Astrocyte (in vitro differentiated cells and primary cell): ENCODE results near the gene KLHL24. TPM values are rescaled to one million over a fixed set of nuclear protein-coding genes. Genes with fewer than 3 reads are reported as not detected.
"Not testable (repeated sequence)": the region's sequence is repeated elsewhere in the genome, so short reads cannot be mapped to it uniquely, and the experiment has no call there.

Experiments used
- DNase-seq: peaks from one replicate; pipeline ENCODE4 v3.0.0-alpha.2; 2010; ENCODE audit warnings: low read depth
- FAIRE-seq: peaks from 2 replicates; lab custom pipeline; 2011; peaks lifted over from hg19 to GRCh38; lab: Jason Lieb, UNC
- H2AFZ ChIP-seq: 2 replicates; pipeline ENCODE4 v1.6.0; 2012; ENCODE audit warnings: low read depth, low read length, inconsistent platforms
- H3K27ac ChIP-seq: 2 replicates; pipeline ENCODE4 v1.5.1; 2011; ENCODE audit warnings: low read depth, low read length, inconsistent platforms
- H3K27me3 ChIP-seq: 2 replicates; pipeline ENCODE4 v1.6.0; 2011; ENCODE audit warnings: low read length, inconsistent platforms; ENCODE audit not compliant: insufficient read depth
- H3K36me3 ChIP-seq: 2 replicates; pipeline ENCODE4 v1.5.1; 2011; ENCODE audit warnings: low read length, inconsistent platforms; ENCODE audit not compliant: insufficient read depth
- H3K4me1 ChIP-seq: 2 replicates; pipeline ENCODE4 v1.5.1; 2011; ENCODE audit warnings: low read length, inconsistent platforms; ENCODE audit not compliant: insufficient read depth
- H3K4me2 ChIP-seq: 2 replicates; pipeline ENCODE4 v1.6.0; 2012; ENCODE audit warnings: low read length, inconsistent platforms
- H3K4me3 ChIP-seq: 2 replicates; pipeline ENCODE4 v1.5.1; 2011; ENCODE audit warnings: low read depth, mild to moderate bottlenecking, low read length, inconsistent platforms; ENCODE audit not compliant: insufficient read depth
- H3K79me2 ChIP-seq: 2 replicates; pipeline ENCODE4 v1.6.0; 2012; ENCODE audit warnings: mild to moderate bottlenecking, low read length, inconsistent platforms; ENCODE audit not compliant: insufficient read depth
- H3K9ac ChIP-seq: 2 replicates; pipeline ENCODE4 v1.6.0; 2012; ENCODE audit warnings: mild to moderate bottlenecking, low read length, inconsistent platforms
- H3K9me3 ChIP-seq: 2 replicates; pipeline ENCODE4 v1.5.1; 2012; ENCODE audit warnings: low read depth, mild to moderate bottlenecking, low read length, inconsistent platforms; ENCODE audit not compliant: insufficient read depth
- H4K20me1 ChIP-seq: 2 replicates; pipeline ENCODE4 v1.6.0; 2012; ENCODE audit warnings: low read length, inconsistent platforms; ENCODE audit not compliant: insufficient read depth
- H3K27ac Mint-ChIP-seq: one replicate; pipeline ENCODE4 v1.8.0; 2021; ENCODE audit warnings: mild to moderate bottlenecking, mixed read lengths; ENCODE audit not compliant: unreplicated experiment
- H3K27me3 Mint-ChIP-seq: one replicate; pipeline ENCODE4 v1.8.0; 2021; ENCODE audit warnings: low read depth, mixed read lengths; ENCODE audit not compliant: unreplicated experiment
- H3K36me3 Mint-ChIP-seq: one replicate; pipeline ENCODE4 v1.8.0; 2021; ENCODE audit warnings: low read depth, mixed read lengths; ENCODE audit not compliant: unreplicated experiment
- H3K4me1 Mint-ChIP-seq: one replicate; pipeline ENCODE4 v1.8.0; 2021; ENCODE audit warnings: low read depth, mixed read lengths; ENCODE audit not compliant: unreplicated experiment
- H3K4me3 Mint-ChIP-seq: one replicate; pipeline ENCODE4 v1.8.0; 2021; ENCODE audit warnings: mild to moderate bottlenecking, moderate library complexity, mixed read lengths; ENCODE audit not compliant: unreplicated experiment
- H3K9me3 Mint-ChIP-seq: one replicate; pipeline ENCODE4 v1.8.0; 2021; ENCODE audit warnings: mild to moderate bottlenecking, mixed read lengths; ENCODE audit not compliant: unreplicated experiment
- CTCF ChIP-seq: IDR thresholded peaks from 2 replicates; pipeline ENCODE4 v1.5.1; 2011; ENCODE audit warnings: low read depth, mild to moderate bottlenecking, inconsistent platforms, low read length, moderate library complexity; ENCODE audit not compliant: insufficient read depth
- EZH2 ChIP-seq: IDR thresholded peaks from 2 replicates; pipeline ENCODE4 v1.6.1; 2012; ENCODE audit warnings: mild to moderate bottlenecking, low read length, inconsistent platforms; ENCODE audit not compliant: insufficient read depth
- total RNA-seq: library from RNA; stranded (reverse); gene quantifications from 2 replicates; pipeline ENCODE4 v1.2.1, GENCODE V29; 2021

Gene KLHL24
- total RNA-seq, 1 donor from 2014 or later, result 38.7 TPM

- Histone ChIP-seq H3K9ac (no peak overlapping the region), H3K27ac (no peak overlapping the region), H4K20me1 (no peaks in the 10 kb centered on the region), H3K79me2 (no peaks in the 10 kb centered on the region), H3K4me1 (no peaks in the 10 kb centered on the region), H3K4me3 (no peak overlapping the region), H3K4me2 (no peak overlapping the region), H3K27me3 (peaks cover 3% of the 10 kb centered on the region), H2AFZ (no peak overlapping the region), H3K36me3 (no peaks in the 10 kb centered on the region), H3K9me3 (no peaks in the 10 kb centered on the region)
- H3K27me3 Mint-ChIP-seq, result peaks cover 2% of the 10 kb centered on the region
- H3K9me3 Mint-ChIP-seq, result no peaks in the 10 kb centered on the region
- no peak overlapping the region for H3K4me3 Mint-ChIP-seq
- no peaks in the 10 kb centered on the region for H3K4me1 Mint-ChIP-seq
- no peak for FAIRE-seq
- no peak for TF ChIP-seq CTCF
- peaks cover 2% of the 10 kb centered on the region for H3K36me3 Mint-ChIP-seq
- DNase-seq, result no peak
- no peak overlapping the region for H3K27ac Mint-ChIP-seq
Observed at GRCh38 chr3:183592821-183593220, 42.6 kb upstream of the KLHL24 start.

- no peak overlapping the region for H3K9ac ChIP-seq
- no peaks in the 10 kb centered on the region for H3K4me1 ChIP-seq
- H3K4me3 ChIP-seq, result no peak overlapping the region
- no peak overlapping the region for H3K4me3 Mint-ChIP-seq
- H3K27ac Mint-ChIP-seq, result no peak overlapping the region
- TF ChIP-seq CTCF, result no peak
- no peak for TF ChIP-seq EZH2
- no peaks in the 10 kb centered on the region for H3K36me3 Mint-ChIP-seq
- peaks cover 6% of the 10 kb centered on the region for H3K9me3 Mint-ChIP-seq
- no peaks in the 10 kb centered on the region for H3K27me3 ChIP-seq
- H3K27ac ChIP-seq, result no peak overlapping the region
- DNase-seq, result no peak
- H3K9me3 ChIP-seq, result no peaks in the 10 kb centered on the region
- no peaks in the 10 kb centered on the region for H3K79me2 ChIP-seq
- H3K27me3 Mint-ChIP-seq, result peaks cover 2% of the 10 kb centered on the region
- H3K4me1 Mint-ChIP-seq, result no peaks in the 10 kb centered on the region
- H4K20me1 ChIP-seq, result no peaks in the 10 kb centered on the region
- H3K4me2 ChIP-seq, result no peak overlapping the region
- no peak for FAIRE-seq
- no peaks in the 10 kb centered on the region for H3K36me3 ChIP-seq
- H2AFZ ChIP-seq, result no peak overlapping the region
Observed at GRCh38 chr3:183594636-183595035, 40.8 kb upstream of the KLHL24 start.

GRCh38 chr3:183597959-183598358, 37.5 kb upstream of the KLHL24 start:
- peaks cover 6% of the 10 kb centered on the region for H3K9me3 Mint-ChIP-seq
- H3K9me3 ChIP-seq, result no peaks in the 10 kb centered on the region
- no peaks in the 10 kb centered on the region for H3K27me3 Mint-ChIP-seq
- no peak overlapping the region for H2AFZ ChIP-seq
- no peaks in the 10 kb centered on the region for H3K79me2 ChIP-seq
- TF ChIP-seq EZH2 (no peak), CTCF (no peak)
- H3K4me2 ChIP-seq, result no peak overlapping the region
- H3K9ac ChIP-seq, result no peak overlapping the region
- H3K27ac ChIP-seq, result no peak overlapping the region
- no peaks in the 10 kb centered on the region for H3K4me1 Mint-ChIP-seq
- DNase-seq (no peak), FAIRE-seq (no peak)
- H3K4me1 ChIP-seq, result no peaks in the 10 kb centered on the region
- no peaks in the 10 kb centered on the region for H3K36me3 Mint-ChIP-seq
- no peaks in the 10 kb centered on the region for H4K20me1 ChIP-seq
- no peak overlapping the region for H3K27ac Mint-ChIP-seq
- no peak overlapping the region for H3K4me3 ChIP-seq
- H3K4me3 Mint-ChIP-seq, result no peak overlapping the region
- no peaks in the 10 kb centered on the region for H3K36me3 ChIP-seq
- H3K27me3 ChIP-seq, result no peaks in the 10 kb centered on the region

- H3K27me3 ChIP-seq, H3K79me2 ChIP-seq, DNase-seq, H3K9me3 Mint-ChIP-seq, H3K36me3 Mint-ChIP-seq, H3K4me1 ChIP-seq, H3K36me3 ChIP-seq, FAIRE-seq, H2AFZ ChIP-seq, H4K20me1 ChIP-seq, H3K27ac Mint-ChIP-seq, H3K4me1 Mint-ChIP-seq, H3K4me3 Mint-ChIP-seq, H3K9ac ChIP-seq, H3K9me3 ChIP-seq, H3K4me2 ChIP-seq, H3K27ac ChIP-seq, H3K4me3 ChIP-seq, H3K27me3 Mint-ChIP-seq: not testable (repeated sequence)
Observed at GRCh38 chr3:183611326-183611725, 24.1 kb upstream of the KLHL24 start.
